B cell (primary cell): Measurements from ENCODE around the gene LRRC3. TPM values are rescaled to one million over a fixed set of nuclear protein-coding genes. Genes with fewer than 3 reads are reported as not detected.

Experiments used
- ATAC-seq: fragments of 200-7000 bp; cut with Tn5 transposase; one replicate; pipeline ENCODE4 v1.10.0; 2021; ENCODE audit warnings: low read depth, mild to moderate bottlenecking, moderate number of reproducible peaks, moderate library complexity
- CTCF ChIA-PET: fragments of 350-600 bp; sonication (Branson Sonifier 250); formaldehyde crosslinking; loops from one replicate; lab custom pipeline; 2021; ENCODE audit warnings: antibody characterized with exemption, inconsistent platforms; lab: Charles Lee
- POLR2A ChIA-PET: fragments of 350-600 bp; sonication (Branson Sonifier 250); formaldehyde crosslinking; loops from one replicate; lab custom pipeline; 2021; ENCODE audit warnings: antibody characterized with exemption; lab: Charles Lee
- DNase-seq: peaks from one replicate; pipeline ENCODE4 v3.0.0; 2013
- H2AFZ ChIP-seq: 2 replicates; pipeline ENCODE4 v1.6.1; 2012; ENCODE audit warnings: mild to moderate bottlenecking, low read depth, low read length; ENCODE audit not compliant: insufficient read depth, poor library complexity, severe bottlenecking
- H3K27ac ChIP-seq, 2 donors: 1 replicate in 1 of 2; 2 replicates in 1 of 2; pipeline ENCODE4 v1.5.1; 2012 to 2013; ENCODE audit warnings: low read length in 2 of 2, mild to moderate bottlenecking in 2 of 2, moderate library complexity in 1 of 2
- H3K27me3 ChIP-seq, 4 experiments: fragments of 200-600 bp in 1 of 4; sonication (generic) in 1 of 4; replicated peaks in 1 of 4; 1 replicate in 2 of 4; 2 replicates in 2 of 4; pipeline versions ENCODE4 v1.6.1 to v1.7.0; 2013 to 2016; ENCODE audit warnings: low read length in 3 of 4, mild to moderate bottlenecking in 2 of 4, mixed read lengths in 1 of 4, moderate library complexity in 1 of 4; ENCODE audit not compliant: insufficient read depth in 4 of 4, control insufficient read depth in 3 of 4; ENCODE audit errors: control extremely low read depth in 1 of 4
- H3K36me3 ChIP-seq, 2 experiments: replicated peaks in 1 of 2; 1 replicate in 1 of 2; 2 replicates in 1 of 2; pipeline versions ENCODE4 v1.6.1 to v1.7.1; 2013; ENCODE audit warnings: low read length in 1 of 2; ENCODE audit not compliant: insufficient read depth in 2 of 2, control insufficient read depth in 1 of 2; ENCODE audit errors: control extremely low read depth in 1 of 2, extremely low read depth in 1 of 2
- H3K4me1 ChIP-seq, 2 donors: fragments of 200-600 bp in 1 of 2; sonication (generic) in 1 of 2; 1 replicate in 1 of 2; 2 replicates in 1 of 2; pipeline versions ENCODE4 v1.5.1 to v1.6.1; 2013 to 2017; ENCODE audit warnings: low read length in 2 of 2; ENCODE audit not compliant: control insufficient read depth in 2 of 2, insufficient read depth in 2 of 2
- H3K4me2 ChIP-seq: replicated peaks from 2 replicates; pipeline ENCODE3; 2012; ENCODE audit warnings: mild to moderate bottlenecking, low read depth, low read length; ENCODE audit not compliant: poor library complexity, severe bottlenecking
- H3K4me3 ChIP-seq, 5 experiments: fragments of 200-600 bp in 1 of 5; sonication (generic) in 1 of 5; 1 replicate in 3 of 5; 2 replicates in 2 of 5; pipeline versions ENCODE4 v1.5.1 to v1.7.0; 2011 to 2016; ENCODE audit warnings: low read length in 4 of 5, mild to moderate bottlenecking in 4 of 5, low read depth in 2 of 5, control low read depth in 1 of 5, moderate library complexity in 1 of 5; ENCODE audit not compliant: insufficient read depth in 1 of 5; ENCODE audit errors: control extremely low read depth in 1 of 5, extremely low read depth in 1 of 5
- H3K79me2 ChIP-seq: fragments of 200-600 bp; sonication (generic); one replicate; pipeline ENCODE4 v1.6.0; 2016; ENCODE audit warnings: low read length; ENCODE audit not compliant: control insufficient read depth, insufficient read depth
- H3K9ac ChIP-seq: fragments of 200-600 bp; sonication (generic); 2 replicates; pipeline ENCODE4 v1.6.1; 2017; ENCODE audit warnings: mild to moderate bottlenecking, low read length, moderate library complexity
- H3K9me3 ChIP-seq, 3 donors: one replicate each; pipeline versions ENCODE4 v1.6.1 to v1.7.1; 2013; ENCODE audit warnings: low read length in 2 of 3; ENCODE audit not compliant: control insufficient read depth in 2 of 3, insufficient read depth in 1 of 3; ENCODE audit errors: control extremely low read depth in 1 of 3
- H4K20me1 ChIP-seq: 2 replicates; pipeline ENCODE4 v1.6.0; 2012; ENCODE audit warnings: mild to moderate bottlenecking, low read length; ENCODE audit not compliant: insufficient read depth, control insufficient read depth, poor library complexity, severe bottlenecking
- H3K27ac Mint-ChIP-seq: one replicate; pipeline ENCODE4 v1.8.0; 2021; ENCODE audit warnings: mixed read lengths
- H3K27me3 Mint-ChIP-seq: one replicate; pipeline ENCODE4 v1.8.0; 2021; ENCODE audit warnings: mixed read lengths
- H3K4me1 Mint-ChIP-seq: one replicate; pipeline ENCODE4 v1.8.0; 2021; ENCODE audit warnings: mixed read lengths
- H3K4me3 Mint-ChIP-seq: one replicate; pipeline ENCODE4 v1.8.0; 2021; ENCODE audit warnings: mixed read lengths
- H3K9me3 Mint-ChIP-seq: one replicate; pipeline ENCODE4 v1.8.0; 2022; ENCODE audit warnings: mixed read lengths; ENCODE audit not compliant: insufficient read depth
- CTCF ChIP-seq: fragments of 200-600 bp; IDR thresholded peaks from one replicate; pipeline ENCODE4 v1.8.0; 2022; ENCODE audit warnings: antibody characterized with exemption, mild to moderate bottlenecking
- EZH2 ChIP-seq: IDR thresholded peaks from 2 replicates; pipeline ENCODE4 v1.6.1; 2012; ENCODE audit warnings: borderline replicate concordance, low read depth, mild to moderate bottlenecking, moderate library complexity, low read length; ENCODE audit not compliant: insufficient read depth, poor library complexity, severe bottlenecking
- WGBS: methylation state at CpG from one replicate; pipeline ENCODE4 v1.1.5; 2013; ENCODE audit warnings: missing lambda C conversion rate; ENCODE audit not compliant: insufficient coverage; 5-methylcytosine and 5-hydroxymethylcytosine counted together
- intact Hi-C: fragments of 100-400 bp; cut with micrococcal nuclease; formaldehyde crosslinking; loops from one replicate; pipeline ENCODE4 v1.10.0; 2022
- polyA plus RNA-seq: library from polyadenylated mRNA; depleted of rRNA; stranded (reverse); fragments of >200 nt; gene quantifications from 2 replicates; pipeline ENCODE4 v1.2.3, GENCODE V29; 2012
- total RNA-seq, 2 donors: library from RNA; stranded (reverse); fragments of 120-200 nt in 1 of 2; gene quantifications; 1 replicate in 1 of 2; 2 replicates in 1 of 2; pipeline versions ENCODE4 v1.2.3 to v1.2.4, GENCODE V29; 2013 to 2022

LRRC3 gene
- total and polyA plus RNA-seq, 2 donors (not counting 1 experiment from before 2014, with no cell fraction given): 0.46 to 3.3 TPM

GRCh38 chr21:44499631-44500030 lies 44.3 kb downstream of the LRRC3 start:
- no peaks in the 10 kb centered on the region for H3K36me3 ChIP-seq
- CTCF ChIA-PET: no interaction called here
- intact Hi-C loops: no loop called here
- WGBS: 92% methylated on average over 22 of the region's 23 CpGs
- H3K9me3 Mint-ChIP-seq: no peaks in the 10 kb centered on the region
- DNase-seq (no peak), ATAC-seq (no peak)
- H3K4me3 ChIP-seq: no peak overlapping the region
- H4K20me1 ChIP-seq: no peaks in the 10 kb centered on the region
- no peaks in the 10 kb centered on the region for H3K79me2 ChIP-seq
- no peak overlapping the region for H3K4me3 Mint-ChIP-seq
- no peak overlapping the region for H3K4me2 ChIP-seq
- H3K27ac ChIP-seq: no peak overlapping the region
- H3K9ac ChIP-seq: no peak overlapping the region
- peaks cover 20% of the 10 kb centered on the region for H3K27me3 Mint-ChIP-seq
- TF ChIP-seq EZH2 (no peak), CTCF (no peak)
- POLR2A ChIA-PET: no interaction called here
- peaks cover 3% of the 10 kb centered on the region for H3K4me1 Mint-ChIP-seq
- no peak overlapping the region for H2AFZ ChIP-seq
- no peaks in the 10 kb centered on the region for H3K9me3 ChIP-seq
- no peak overlapping the region for H3K27ac Mint-ChIP-seq
- peaks cover 0 to 7% (median 0%) of the 10 kb centered on the region in 4 experiments for H3K27me3 ChIP-seq
- peaks cover 6 to 10% of the 10 kb centered on the region in 2 donors for H3K4me1 ChIP-seq

GRCh38 chr21:44500111-44500510 lies 44.8 kb downstream of the LRRC3 start:
- Mint-ChIP-seq H3K9me3 (no peaks in the 10 kb centered on the region), H3K4me3 (no peak overlapping the region), H3K27me3 (peaks cover 20% of the 10 kb centered on the region), H3K27ac (no peak overlapping the region), H3K4me1 (peaks cover 3% of the 10 kb centered on the region)
- no peak overlapping the region for H3K4me3 ChIP-seq
- no peak overlapping the region for H3K4me2 ChIP-seq
- no peaks in the 10 kb centered on the region for H3K9me3 ChIP-seq
- no peak for TF ChIP-seq CTCF
- TF ChIP-seq EZH2: no peak
- no peaks in the 10 kb centered on the region for H3K79me2 ChIP-seq
- H3K36me3 ChIP-seq: no peaks in the 10 kb centered on the region
- 94% methylated on average over 13 of the region's 19 CpGs for WGBS
- peaks cover 6 to 12% of the 10 kb centered on the region in 2 donors for H3K4me1 ChIP-seq
- no peaks in the 10 kb centered on the region for H4K20me1 ChIP-seq
- H2AFZ ChIP-seq: no peak overlapping the region
- intact Hi-C loops: no loop called here
- H3K27ac ChIP-seq: no peak overlapping the region
- H3K9ac ChIP-seq: no peak overlapping the region
- CTCF ChIA-PET: no interaction called here
- DNase-seq: no peak
- H3K27me3 ChIP-seq: peaks cover 0 to 6% (median 0%) of the 10 kb centered on the region in 4 experiments
- POLR2A ChIA-PET: no interaction called here
- ATAC-seq: no peak
